ENCODE results near the gene MEN1. TPM values are rescaled to one million over a fixed set of nuclear protein-coding genes. Genes with fewer than 3 reads are reported as not detected.

Gene MEN1
- polyA plus RNA-seq, 2 donors = 15.4 to 19.0 TPM

DNA sequence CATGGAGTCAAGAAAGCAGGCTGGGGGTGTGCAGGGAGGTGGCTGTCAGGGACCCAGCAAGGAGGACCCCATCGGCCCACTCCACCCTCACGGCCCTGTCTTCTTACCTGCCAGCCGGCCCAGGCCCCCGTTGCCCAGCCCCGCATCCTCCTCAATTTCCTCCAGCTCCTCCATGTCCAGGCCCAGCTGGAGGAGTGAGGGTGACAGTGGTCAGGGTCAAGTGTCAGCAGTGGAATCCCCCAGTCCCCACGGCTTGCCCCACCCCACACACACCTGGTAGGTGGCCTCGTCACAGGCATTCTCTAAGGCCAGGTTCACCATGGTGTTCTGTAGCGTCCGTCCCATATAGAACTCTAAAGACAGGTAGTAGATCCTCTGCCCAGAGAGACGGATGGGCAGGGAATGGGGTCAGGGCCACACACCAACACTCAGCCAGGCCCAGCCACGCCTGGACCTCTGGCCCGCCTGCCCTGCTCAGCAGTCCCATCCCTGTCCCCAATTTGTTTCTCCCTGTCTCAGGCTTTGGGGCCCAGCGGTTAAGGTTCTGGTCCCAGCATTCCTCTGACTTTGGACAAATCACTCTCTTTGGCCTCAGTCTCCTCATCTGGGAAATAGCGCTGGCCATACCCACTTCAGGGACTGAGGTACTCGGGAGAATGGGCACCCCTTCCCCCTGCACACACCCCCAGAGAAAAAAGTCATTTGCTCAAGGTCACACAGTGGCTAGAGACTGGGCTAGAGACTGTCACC is 51.8 kb downstream of the MEN1 start:
- H3K9me3 ChIP-seq (ENCODE audit: control insufficient read depth in 2 of 2, insufficient read depth in 1 of 2, low read depth in 1 of 2, low read length in 1 of 2) = no peaks in the 10 kb centered on the region
- no peak overlapping the region for H3K27ac ChIP-seq (ENCODE audit: low read depth in 2 of 2, low read length in 1 of 2)
- H3K4me1 ChIP-seq (ENCODE audit: control insufficient read depth in 2 of 2, insufficient read depth in 2 of 2, low read length in 1 of 2) = peaks cover 6 to 10% of the 10 kb centered on the region in 2 donors
- no peak overlapping the region for H3K4me3 ChIP-seq (ENCODE audit: low read depth in 1 of 2, low read length in 2 of 2)
- peaks cover 0 to 15% of the 10 kb centered on the region in 2 donors for H3K36me3 ChIP-seq (ENCODE audit: control insufficient read depth in 2 of 2, insufficient read depth in 2 of 2, low read length in 1 of 2)
- WGBS, 2 donors = 85 to 87% methylated on average over 15 of the region's 15 CpGs
- H3K27me3 ChIP-seq (ENCODE audit: control insufficient read depth in 1 of 2, insufficient read depth in 2 of 2, low read length in 2 of 2) = no peaks in the 10 kb centered on the region

DNA sequence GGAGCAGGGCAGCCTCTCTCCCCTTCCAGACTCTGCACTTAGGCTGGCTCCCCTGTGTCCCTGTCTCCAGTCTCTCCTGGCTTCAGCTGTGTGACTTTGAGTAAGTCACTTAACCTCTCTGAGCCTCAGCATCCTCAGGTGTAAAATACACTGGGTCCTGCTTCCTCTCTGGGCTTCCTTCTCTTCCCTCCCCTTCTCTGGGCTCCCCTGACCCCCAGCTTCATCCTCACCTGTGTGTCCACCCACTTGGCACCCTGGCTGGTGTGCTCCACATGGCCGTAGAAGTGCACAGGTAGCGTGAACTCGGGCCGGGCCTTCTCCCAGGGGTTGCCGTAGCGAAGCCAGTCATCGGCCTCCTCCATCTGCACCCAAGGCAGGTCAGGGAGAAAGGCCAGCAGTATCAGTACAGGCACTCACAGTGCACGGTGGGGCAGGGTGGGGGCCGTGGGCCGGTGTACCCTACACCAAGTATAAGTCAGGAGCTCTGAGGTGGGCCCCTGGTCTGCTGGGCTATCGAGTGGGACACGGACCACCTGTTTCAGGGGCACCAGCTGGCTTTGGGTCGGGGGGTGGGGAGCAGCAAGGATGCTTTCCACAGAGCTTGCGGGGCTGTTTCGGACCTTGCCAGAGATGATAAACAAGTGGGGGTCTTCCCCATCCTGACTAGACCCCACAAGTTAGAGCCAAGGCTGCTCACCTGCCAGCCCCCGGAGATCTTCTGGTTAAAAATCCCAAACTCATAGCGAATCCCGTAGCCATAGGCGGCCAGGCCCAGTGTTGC is 52.6 kb downstream of the MEN1 start:
- WGBS, 2 donors = 82 to 85% methylated on average over 19 of the region's 19 CpGs
- Histone ChIP-seq H3K36me3 (ENCODE audit: control insufficient read depth in 2 of 2, insufficient read depth in 2 of 2, low read length in 1 of 2) (peaks cover 0 to 11% of the 10 kb centered on the region in 2 donors), H3K9me3 (ENCODE audit: control insufficient read depth in 2 of 2, insufficient read depth in 1 of 2, low read depth in 1 of 2, low read length in 1 of 2) (no peaks in the 10 kb centered on the region), H3K27me3 (ENCODE audit: control insufficient read depth in 1 of 2, insufficient read depth in 2 of 2, low read length in 2 of 2) (no peaks in the 10 kb centered on the region), H3K4me1 (ENCODE audit: control insufficient read depth in 2 of 2, insufficient read depth in 2 of 2, low read length in 1 of 2) (peaks cover under 1 to 5% of the 10 kb centered on the region in 2 donors), H3K27ac (ENCODE audit: low read depth in 2 of 2, low read length in 1 of 2) (no peak overlapping the region), H3K4me3 (ENCODE audit: low read depth in 1 of 2, low read length in 2 of 2) (no peak overlapping the region)

DNA sequence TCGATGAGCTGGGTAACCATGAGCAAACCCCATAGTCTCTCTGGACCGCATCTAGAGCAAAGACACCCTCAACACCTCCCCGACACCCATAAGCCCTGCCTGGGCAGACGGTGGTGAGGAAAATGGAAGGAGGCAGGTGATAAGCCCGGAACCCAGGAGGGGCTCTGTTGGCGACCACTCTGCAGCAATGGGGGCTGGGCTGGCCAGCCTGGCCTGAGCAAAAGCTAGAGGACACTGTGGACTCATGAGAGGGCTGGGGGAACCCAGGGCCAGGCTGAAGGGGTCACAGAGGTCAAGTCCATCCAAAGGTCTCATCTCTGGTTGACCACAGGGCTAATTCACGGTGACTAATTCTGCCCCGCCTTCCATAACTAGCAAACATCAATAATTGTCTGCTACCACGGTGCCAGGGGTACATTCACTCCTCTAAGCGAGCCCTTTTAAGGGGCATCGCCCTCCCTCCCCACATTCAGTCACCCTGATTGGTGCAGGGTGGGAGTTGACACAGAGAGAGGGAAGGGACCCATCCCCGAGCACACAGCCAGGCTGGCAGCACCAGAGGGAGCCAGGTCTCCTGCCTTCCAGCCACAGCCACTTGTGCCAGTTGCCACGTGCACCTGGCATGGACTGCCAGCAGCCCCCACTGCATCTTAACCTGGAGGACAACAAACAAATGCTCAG is 54.5 kb downstream of the MEN1 start:
- Histone ChIP-seq H3K4me1 (ENCODE audit: control insufficient read depth in 2 of 2, insufficient read depth in 2 of 2, low read length in 1 of 2) (no peaks in the 10 kb centered on the region), H3K9me3 (ENCODE audit: control insufficient read depth in 2 of 2, insufficient read depth in 1 of 2, low read depth in 1 of 2, low read length in 1 of 2) (no peaks in the 10 kb centered on the region), H3K4me3 (ENCODE audit: low read depth in 1 of 2, low read length in 2 of 2) (no peak overlapping the region), H3K27ac (ENCODE audit: low read depth in 2 of 2, low read length in 1 of 2) (no peak overlapping the region), H3K36me3 (ENCODE audit: control insufficient read depth in 2 of 2, insufficient read depth in 2 of 2, low read length in 1 of 2) (peaks cover 0 to 3% of the 10 kb centered on the region in 2 donors), H3K27me3 (ENCODE audit: control insufficient read depth in 1 of 2, insufficient read depth in 2 of 2, low read length in 2 of 2) (no peaks in the 10 kb centered on the region)
- 80 to 81% methylated on average over 13 of the region's 13 CpGs for WGBS, 2 donors

DNA sequence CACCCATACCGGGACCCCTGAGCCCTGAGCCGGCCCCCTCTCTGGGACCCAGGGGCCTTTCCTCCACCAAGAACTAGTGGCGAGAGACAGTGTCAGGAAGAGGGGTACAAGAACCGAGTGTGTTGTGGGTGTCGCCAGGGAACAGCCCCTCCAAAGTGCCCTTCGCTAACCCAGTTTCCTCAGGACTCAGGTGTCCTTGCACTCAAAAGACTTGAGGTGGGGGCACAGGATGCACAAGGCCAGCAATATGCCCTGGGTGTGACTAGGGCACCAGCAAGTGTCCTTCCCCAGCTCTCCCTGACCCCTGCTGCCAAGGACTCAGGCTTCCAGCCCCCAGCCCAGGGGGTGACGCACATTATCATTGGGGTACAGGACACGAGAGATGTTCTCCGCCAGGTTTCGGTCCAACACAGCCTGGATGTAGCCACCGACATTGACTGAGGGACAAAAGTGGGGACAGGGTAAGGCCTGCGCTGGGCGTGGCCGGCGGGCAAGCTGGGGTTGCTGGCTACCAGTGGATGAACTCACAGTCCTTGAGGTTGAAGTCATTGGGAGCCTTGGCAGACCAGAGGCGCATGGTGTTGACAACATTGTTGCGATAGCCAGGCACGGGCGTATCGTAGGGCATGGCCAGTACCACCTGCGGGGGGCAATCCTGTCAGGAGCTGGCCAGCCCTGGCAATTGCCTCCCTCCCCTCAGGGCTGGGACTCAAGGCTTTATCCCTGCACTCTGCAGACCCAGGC is 55.3 kb downstream of the MEN1 start:
- Histone ChIP-seq H3K27me3 (ENCODE audit: control insufficient read depth in 1 of 2, insufficient read depth in 2 of 2, low read length in 2 of 2) (no peaks in the 10 kb centered on the region), H3K36me3 (ENCODE audit: control insufficient read depth in 2 of 2, insufficient read depth in 2 of 2, low read length in 1 of 2) (peaks cover 0 to 3% of the 10 kb centered on the region in 2 donors), H3K4me1 (ENCODE audit: control insufficient read depth in 2 of 2, insufficient read depth in 2 of 2, low read length in 1 of 2) (no peaks in the 10 kb centered on the region), H3K9me3 (ENCODE audit: control insufficient read depth in 2 of 2, insufficient read depth in 1 of 2, low read depth in 1 of 2, low read length in 1 of 2) (no peaks in the 10 kb centered on the region), H3K4me3 (ENCODE audit: low read depth in 1 of 2, low read length in 2 of 2) (no peak overlapping the region), H3K27ac (ENCODE audit: low read depth in 2 of 2, low read length in 1 of 2) (no peak overlapping the region)
- WGBS, 2 donors = 91 to 93% methylated on average over 20 to 21 of the region's 21 CpGs

DNA sequence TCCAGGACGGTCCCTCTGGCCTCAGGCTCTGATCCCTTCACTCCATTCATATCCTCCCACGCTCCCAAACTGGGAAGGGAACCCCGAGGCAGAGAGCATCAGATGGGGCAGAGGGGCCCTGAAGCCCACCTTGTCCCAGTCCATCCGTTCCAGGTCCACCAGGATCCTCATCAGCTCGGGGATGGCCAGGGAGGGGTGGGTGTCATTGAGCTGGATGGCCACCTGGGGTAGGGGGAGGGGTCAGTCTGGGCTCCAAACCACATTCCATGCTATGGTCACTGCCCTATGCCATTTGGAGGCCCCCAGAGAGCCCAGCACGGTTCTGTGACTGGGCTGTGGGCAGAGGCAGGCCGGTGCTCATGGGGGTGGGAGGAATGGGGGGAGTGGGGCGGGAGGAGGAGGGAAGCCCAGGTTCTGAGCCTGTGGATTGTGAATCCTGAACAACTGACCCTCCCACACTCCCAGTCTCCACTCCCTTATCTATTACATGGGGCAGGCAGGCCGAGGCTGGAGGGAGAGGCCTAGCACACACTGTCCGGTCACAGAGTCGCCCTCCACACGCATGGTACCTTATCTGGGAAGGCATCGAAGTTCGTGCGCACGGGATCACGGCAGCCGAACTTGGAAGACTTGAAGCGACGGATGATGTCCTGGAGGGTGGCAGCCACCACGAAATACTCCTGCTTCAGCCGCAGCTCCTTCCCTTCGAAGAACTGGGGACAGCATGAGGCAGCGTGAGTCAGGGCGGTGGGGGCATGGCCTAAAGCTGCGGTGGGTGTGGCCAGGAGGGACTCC is 56.0 kb downstream of the MEN1 start:
- Histone ChIP-seq H3K27ac (ENCODE audit: low read depth in 2 of 2, low read length in 1 of 2) (no peak overlapping the region), H3K9me3 (ENCODE audit: control insufficient read depth in 2 of 2, insufficient read depth in 1 of 2, low read depth in 1 of 2, low read length in 1 of 2) (no peaks in the 10 kb centered on the region), H3K36me3 (ENCODE audit: control insufficient read depth in 2 of 2, insufficient read depth in 2 of 2, low read length in 1 of 2) (peaks cover 0 to 3% of the 10 kb centered on the region in 2 donors), H3K4me1 (ENCODE audit: control insufficient read depth in 2 of 2, insufficient read depth in 2 of 2, low read length in 1 of 2) (no peaks in the 10 kb centered on the region), H3K27me3 (ENCODE audit: control insufficient read depth in 1 of 2, insufficient read depth in 2 of 2, low read length in 2 of 2) (no peaks in the 10 kb centered on the region), H3K4me3 (ENCODE audit: low read depth in 1 of 2, low read length in 2 of 2) (no peak overlapping the region)
- 88 to 89% methylated on average over 26 of the region's 26 CpGs for WGBS, 2 donors

Other genes starting within 250 kb of the MEN1 start
- not detected for gene SLC22A12, start 219.3 kb downstream of the MEN1 start, polyA plus RNA-seq
- gene NRXN2, start 87.4 kb downstream of the MEN1 start, polyA plus RNA-seq = under 1 TPM; 0.24 to 0.44 TPM
- 10 to 100 TPM in 1 of 2 donors, 1 to 10 TPM in 1; 7.9 to 13.0 TPM for gene RASGRP2, start 66.4 kb downstream of the MEN1 start, polyA plus RNA-seq
- 1 to 10 TPM; 1.2 to 1.7 TPM for gene PYGM, start 50.6 kb downstream of the MEN1 start, polyA plus RNA-seq
- gene SF1, start 32.0 kb downstream of the MEN1 start, polyA plus RNA-seq = 10 to 100 TPM; 79.0 to 88.0 TPM
- gene MAP4K2, start 7.3 kb downstream of the MEN1 start, polyA plus RNA-seq = 1 to 10 TPM; 4.7 to 7.5 TPM
- gene CDC42BPG, start 34.1 kb upstream of the MEN1 start, polyA plus RNA-seq = 10 to 100 TPM; 17.5 to 30.7 TPM
- 10 to 100 TPM; 16.1 to 28.7 TPM for gene EHD1, start 68.1 kb upstream of the MEN1 start, polyA plus RNA-seq
- gene ATG2A, start 106.7 kb upstream of the MEN1 start, polyA plus RNA-seq = 10 to 100 TPM; 10.4 to 11.4 TPM
- gene PPP2R5B, start 114.1 kb upstream of the MEN1 start, polyA plus RNA-seq = 10 to 100 TPM in 1 of 2 donors, 1 to 10 TPM in 1; 6.6 to 11.0 TPM
- not detected for gene GPHA2, start 125.3 kb upstream of the MEN1 start, polyA plus RNA-seq
- not detected for gene MAJIN, start 161.6 kb upstream of the MEN1 start, polyA plus RNA-seq
- under 1 TPM; 0.22 to 0.35 TPM for gene BATF2, start 186.4 kb upstream of the MEN1 start, polyA plus RNA-seq
- gene ARL2, start 203.6 kb upstream of the MEN1 start, polyA plus RNA-seq = 10 to 100 TPM; 44.5 to 68.6 TPM
- 10 to 100 TPM; 14.7 to 15.6 TPM for gene SNX15, start 216.9 kb upstream of the MEN1 start, polyA plus RNA-seq
- gene SAC3D1, start 230.7 kb upstream of the MEN1 start, polyA plus RNA-seq = 10 to 100 TPM in 1 of 2 donors, 1 to 10 TPM in 1; 6.2 to 12.1 TPM
- gene NAALADL1, start 248.0 kb upstream of the MEN1 start, polyA plus RNA-seq = 1 to 10 TPM; 3.0 to 6.0 TPM